Measurements from ENCODE around the gene AKAP10.
A peak's percentile ranks its signal among the peaks of the same experiment; 100 is the strongest.
"Not testable (repeated sequence)": the region's sequence is repeated elsewhere in the genome, so short reads cannot be mapped to it uniquely, and the experiment has no call there.

Gene AKAP10

GRCh38 chr17:19979917-19980770 is 2.5 kb upstream of the AKAP10 start:
- no peak for TF ChIP-seq CTCF (IDR thresholded peaks at IDR 0.05; ENCODE audit: low read depth, low read length)
- no peaks in the 10 kb centered on the region for H3K27me3 ChIP-seq
- DNase-seq = no peak
- H3K36me3 ChIP-seq = no peaks in the 10 kb centered on the region
- no peak overlapping the region for H3K4me3 ChIP-seq (ENCODE audit: low read depth, low read length)
- no peaks in the 10 kb centered on the region for H3K4me1 ChIP-seq
- H3K9me3 ChIP-seq = no peaks in the 10 kb centered on the region

GRCh38 chr17:19978805-19979211 is 1.2 kb upstream of the AKAP10 start:
- no peak for TF ChIP-seq CTCF (IDR thresholded peaks at IDR 0.05; ENCODE audit: low read depth, low read length)
- DNase-seq = no peak
- H3K4me1 ChIP-seq = no peaks in the 10 kb centered on the region

GRCh38 chr17:19978209-19978802 is 678 bp upstream of the AKAP10 start:
- Histone ChIP-seq H3K36me3 (no peaks in the 10 kb centered on the region), H3K4me3 (ENCODE audit: low read depth, low read length) (peak overlapping the region; percentile 80), H3K27me3 (no peaks in the 10 kb centered on the region), H3K4me1 (no peaks in the 10 kb centered on the region), H3K9me3 (no peaks in the 10 kb centered on the region)
- no peak for TF ChIP-seq CTCF (IDR thresholded peaks at IDR 0.05; ENCODE audit: low read depth, low read length)
- DNase-seq = no peak

More at GRCh38 chr17:19978805-19979211, 1.2 kb upstream of the AKAP10 start:
- no peaks in the 10 kb centered on the region for H3K27me3 ChIP-seq
- H3K4me3 ChIP-seq (ENCODE audit: low read depth, low read length) = no peak overlapping the region
- no peaks in the 10 kb centered on the region for H3K9me3 ChIP-seq
- no peaks in the 10 kb centered on the region for H3K36me3 ChIP-seq

- DNase-seq = no peak
- Histone ChIP-seq H3K27me3 (no peaks in the 10 kb centered on the region), H3K9me3 (no peaks in the 10 kb centered on the region), H3K4me1 (no peaks in the 10 kb centered on the region), H3K4me3 (ENCODE audit: low read depth, low read length) (no peak overlapping the region), H3K36me3 (no peaks in the 10 kb centered on the region)
- no peak for TF ChIP-seq CTCF (IDR thresholded peaks at IDR 0.05; ENCODE audit: low read depth, low read length)
Measured at GRCh38 chr17:19975601-19976000, 2.0 kb downstream of the AKAP10 start.

- no peak for TF ChIP-seq CTCF (IDR thresholded peaks at IDR 0.05; ENCODE audit: low read depth, low read length)
- H3K4me3 ChIP-seq (ENCODE audit: low read depth, low read length) = no peak overlapping the region
- no peaks in the 10 kb centered on the region for H3K36me3 ChIP-seq
Measured at GRCh38 chr17:19973156-19973555, 4.5 kb downstream of the AKAP10 start.

GRCh38 chr17:19962954-19963353 is 14.7 kb downstream of the AKAP10 start:
- H3K36me3 ChIP-seq; H3K4me3 ChIP-seq (ENCODE audit: low read depth, low read length); H3K4me1 ChIP-seq; DNase-seq; H3K9me3 ChIP-seq; H3K27me3 ChIP-seq: not testable (repeated sequence)

More at GRCh38 chr17:19973156-19973555, 4.5 kb downstream of the AKAP10 start:
- no peaks in the 10 kb centered on the region for H3K27me3 ChIP-seq
- DNase-seq = no peak
- H3K9me3 ChIP-seq = no peaks in the 10 kb centered on the region
- no peaks in the 10 kb centered on the region for H3K4me1 ChIP-seq
